SK-N-MC (cell line): ENCODE measurements around the gene KCNK3.

Experiments
- EZH2 ChIP-seq: fragments of 200-600 bp; sonication (generic); IDR thresholded peaks from one replicate; pipeline ENCODE4 v1.6.1; 2017; ENCODE audit warnings: antibody characterized with exemption
- FOXP2 ChIP-seq: optimal IDR thresholded peaks from 2 replicates; pipeline ENCODE3; 2011; ENCODE audit warnings: mild to moderate bottlenecking, moderate library complexity; ENCODE audit not compliant: insufficient read depth; ENCODE audit errors: extremely low read length, control extremely low read depth
- POLR2AphosphoS5 ChIP-seq: IDR thresholded peaks from 2 replicates; pipeline ENCODE4 v1.6.1; 2012; ENCODE audit warnings: mild to moderate bottlenecking, low read depth, low read length, borderline replicate concordance

- TF ChIP-seq POLR2AphosphoS5 (no peak), EZH2 (no peak), FOXP2 (no peak)
Measured at GRCh38 chr2:26704441-26704977, 12.0 kb downstream of the KCNK3 start.
